SU-DHL-6 (cell line): Measurements from ENCODE around the gene C6orf118.

Experiments
- H2AFZ ChIP-seq: fragments of 200-600 bp; sonication (generic); 2 replicates; pipeline ENCODE4 v1.6.1; 2014; ENCODE audit warnings: low read depth, mild to moderate bottlenecking, moderate library complexity, mixed read lengths, antibody characterized with exemption, low read length; ENCODE audit not compliant: severe bottlenecking
- H3F3A ChIP-seq: fragments of 200-600 bp; shearing (Covaris generic); 2 replicates; pipeline ENCODE4 v1.6.0; 2016; ENCODE audit warnings: antibody characterized with exemption, mild to moderate bottlenecking; ENCODE audit not compliant: insufficient read depth
- H3K27ac ChIP-seq: fragments of 200-600 bp; sonication (generic); 2 replicates; pipeline ENCODE4 v1.5.1; 2016; ENCODE audit warnings: low read depth, mild to moderate bottlenecking, low read length, moderate library complexity, mixed read lengths
- H3K27me3 ChIP-seq: fragments of 200-600 bp; sonication (generic), shearing (Covaris generic); 2 replicates; pipeline ENCODE4 v1.6.0; 2014; ENCODE audit warnings: mild to moderate bottlenecking, low read length
- H3K36me3 ChIP-seq: fragments of 200-600 bp; sonication (generic); 2 replicates; pipeline ENCODE4 v1.6.1; 2014; ENCODE audit warnings: mild to moderate bottlenecking, low read length, mixed read lengths
- H3K4me2 ChIP-seq: fragments of 300-600, 200-600 bp; shearing (Covaris generic), sonication (generic); 2 replicates; pipeline ENCODE4 v1.6.0; 2014; ENCODE audit warnings: low read length, low read depth, mild to moderate bottlenecking; ENCODE audit not compliant: poor library complexity, severe bottlenecking
- H3K4me3 ChIP-seq: fragments of 200-600 bp; sonication (generic); 2 replicates; pipeline ENCODE4 v1.5.1; 2014; ENCODE audit warnings: antibody characterized with exemption, low read length, mild to moderate bottlenecking, mixed read lengths; ENCODE audit not compliant: insufficient read depth, poor library complexity, severe bottlenecking
- H3K79me2 ChIP-seq: fragments of 200-600 bp; sonication (generic); 2 replicates; pipeline ENCODE4 v1.6.1; 2014; ENCODE audit warnings: mild to moderate bottlenecking, low read length, moderate library complexity; ENCODE audit not compliant: insufficient read depth
- H3K9ac ChIP-seq: fragments of 200-600 bp; sonication (generic); 2 replicates; pipeline ENCODE4 v1.7.0; 2014; ENCODE audit warnings: mild to moderate bottlenecking, low read length
- H3K9me2 ChIP-seq: fragments of 200-600 bp; sonication (generic); replicated peaks from 2 replicates; pipeline ENCODE4 v1.6.1; 2014; ENCODE audit warnings: low read length; ENCODE audit not compliant: insufficient read depth
- H3K9me3 ChIP-seq: fragments of 200-600 bp; sonication (generic); 2 replicates; pipeline ENCODE4 v1.6.1; 2014; ENCODE audit warnings: low read length, mixed read lengths; ENCODE audit not compliant: insufficient read depth
- H4K20me1 ChIP-seq: fragments of 200-600 bp; sonication (generic); 2 replicates; pipeline ENCODE4 v1.6.1; 2014; ENCODE audit warnings: low read depth, mild to moderate bottlenecking, antibody characterized with exemption, low read length, moderate library complexity, mixed read lengths
- EZH2phosphoT487 ChIP-seq: fragments of 200-600 bp; sonication (generic), shearing (Covaris generic); conservative IDR thresholded peaks from 2 replicates; pipeline ENCODE4 v1.6.1; 2018; ENCODE audit warnings: mild to moderate bottlenecking, antibody characterized with exemption, low read length, moderate library complexity, mixed read lengths
- TF ChIP-seq, protein P1 (sequence below): fragments of 200-600 bp; sonication (generic); IDR thresholded peaks from one replicate; pipeline ENCODE4 v1.5.1; 2017; ENCODE audit warnings: antibody characterized with exemption, mild to moderate bottlenecking, low read length, moderate library complexity; ENCODE audit not compliant: insufficient read depth, poor library complexity, severe bottlenecking

C6orf118 gene

GRCh38 chr6:165325609-165326008, 16.2 kb upstream of the C6orf118 start:
- Histone ChIP-seq H3F3A (no peaks in the 10 kb centered on the region), H3K27me3 (no peaks in the 10 kb centered on the region), H4K20me1 (no peaks in the 10 kb centered on the region), H3K4me2 (no peak overlapping the region), H3K9me2 (no peaks in the 10 kb centered on the region), H3K79me2 (no peaks in the 10 kb centered on the region), H2AFZ (no peak overlapping the region), H3K9ac (no peak overlapping the region), H3K36me3 (no peaks in the 10 kb centered on the region), H3K4me3 (no peak overlapping the region), H3K9me3 (peaks cover 6% of the 10 kb centered on the region; the same call in 1 of the 2 replicates), H3K27ac (no peak overlapping the region)
- TF ChIP-seq, protein P1, sequence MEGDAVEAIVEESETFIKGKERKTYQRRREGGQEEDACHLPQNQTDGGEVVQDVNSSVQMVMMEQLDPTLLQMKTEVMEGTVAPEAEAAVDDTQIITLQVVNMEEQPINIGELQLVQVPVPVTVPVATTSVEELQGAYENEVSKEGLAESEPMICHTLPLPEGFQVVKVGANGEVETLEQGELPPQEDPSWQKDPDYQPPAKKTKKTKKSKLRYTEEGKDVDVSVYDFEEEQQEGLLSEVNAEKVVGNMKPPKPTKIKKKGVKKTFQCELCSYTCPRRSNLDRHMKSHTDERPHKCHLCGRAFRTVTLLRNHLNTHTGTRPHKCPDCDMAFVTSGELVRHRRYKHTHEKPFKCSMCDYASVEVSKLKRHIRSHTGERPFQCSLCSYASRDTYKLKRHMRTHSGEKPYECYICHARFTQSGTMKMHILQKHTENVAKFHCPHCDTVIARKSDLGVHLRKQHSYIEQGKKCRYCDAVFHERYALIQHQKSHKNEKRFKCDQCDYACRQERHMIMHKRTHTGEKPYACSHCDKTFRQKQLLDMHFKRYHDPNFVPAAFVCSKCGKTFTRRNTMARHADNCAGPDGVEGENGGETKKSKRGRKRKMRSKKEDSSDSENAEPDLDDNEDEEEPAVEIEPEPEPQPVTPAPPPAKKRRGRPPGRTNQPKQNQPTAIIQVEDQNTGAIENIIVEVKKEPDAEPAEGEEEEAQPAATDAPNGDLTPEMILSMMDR = no peak
- TF ChIP-seq EZH2phosphoT487 = no peak

- Histone ChIP-seq H4K20me1 (no peaks in the 10 kb centered on the region), H3K4me2 (no peak overlapping the region), H3K36me3 (no peaks in the 10 kb centered on the region), H2AFZ (no peak overlapping the region), H3K9me3 (peaks cover 6% of the 10 kb centered on the region; the same call in 1 of the 2 replicates), H3K4me3 (no peak overlapping the region), H3K79me2 (no peaks in the 10 kb centered on the region), H3K9me2 (no peaks in the 10 kb centered on the region), H3K27ac (no peak overlapping the region), H3K27me3 (no peaks in the 10 kb centered on the region), H3K9ac (no peak overlapping the region), H3F3A (no peaks in the 10 kb centered on the region)
- TF ChIP-seq, protein P1 = no peak
- TF ChIP-seq EZH2phosphoT487 = no peak
These were observed 12.2 kb upstream of the C6orf118 start for GRCh38 chr6:165321555-165322145.

GRCh38 chr6:165321150-165321549, 11.7 kb upstream of the C6orf118 start:
- Histone ChIP-seq H4K20me1 (no peaks in the 10 kb centered on the region), H2AFZ (no peak overlapping the region), H3K27ac (no peak overlapping the region), H3K4me3 (no peak overlapping the region), H3K4me2 (no peak overlapping the region), H3K9ac (no peak overlapping the region), H3F3A (no peaks in the 10 kb centered on the region), H3K9me3 (peaks cover 6% of the 10 kb centered on the region; the same call in 1 of the 2 replicates), H3K79me2 (no peaks in the 10 kb centered on the region), H3K9me2 (no peaks in the 10 kb centered on the region), H3K36me3 (no peaks in the 10 kb centered on the region), H3K27me3 (no peaks in the 10 kb centered on the region)
- TF ChIP-seq, protein P1 = no peak
- TF ChIP-seq EZH2phosphoT487 = no peak
